Fibroblast of villous mesenchyme (primary cell): ENCODE data around the gene RPS6KA1. TPM values are rescaled to one million over a fixed set of nuclear protein-coding genes. Genes with fewer than 3 reads are reported as not detected.
A peak's percentile ranks its signal among the peaks of the same experiment; 100 is the strongest.

ENCODE experiments used
- DNase-seq: peaks from one replicate; pipeline ENCODE4 v3.0.0-alpha.2; 2010; ENCODE audit warnings: low read depth
- H3K4me3 ChIP-seq: 2 replicates; pipeline ENCODE4 v1.5.1; 2011; ENCODE audit warnings: low read depth, mild to moderate bottlenecking, low read length
- total RNA-seq: library from RNA; depleted of rRNA; stranded (reverse); fragments of >200 nt; gene quantifications from 2 replicates; pipeline ENCODE4 v1.2.3, GENCODE V29; 2012
- TF ChIP-seq, protein P1 (sequence below): IDR thresholded peaks from 2 replicates; pipeline ENCODE4 v1.5.1; 2012; ENCODE audit warnings: low read depth, mild to moderate bottlenecking, low read length; ENCODE audit not compliant: insufficient read depth

RPS6KA1 gene
- total RNA-seq, 1 donor, result 6.9 TPM

DNA sequence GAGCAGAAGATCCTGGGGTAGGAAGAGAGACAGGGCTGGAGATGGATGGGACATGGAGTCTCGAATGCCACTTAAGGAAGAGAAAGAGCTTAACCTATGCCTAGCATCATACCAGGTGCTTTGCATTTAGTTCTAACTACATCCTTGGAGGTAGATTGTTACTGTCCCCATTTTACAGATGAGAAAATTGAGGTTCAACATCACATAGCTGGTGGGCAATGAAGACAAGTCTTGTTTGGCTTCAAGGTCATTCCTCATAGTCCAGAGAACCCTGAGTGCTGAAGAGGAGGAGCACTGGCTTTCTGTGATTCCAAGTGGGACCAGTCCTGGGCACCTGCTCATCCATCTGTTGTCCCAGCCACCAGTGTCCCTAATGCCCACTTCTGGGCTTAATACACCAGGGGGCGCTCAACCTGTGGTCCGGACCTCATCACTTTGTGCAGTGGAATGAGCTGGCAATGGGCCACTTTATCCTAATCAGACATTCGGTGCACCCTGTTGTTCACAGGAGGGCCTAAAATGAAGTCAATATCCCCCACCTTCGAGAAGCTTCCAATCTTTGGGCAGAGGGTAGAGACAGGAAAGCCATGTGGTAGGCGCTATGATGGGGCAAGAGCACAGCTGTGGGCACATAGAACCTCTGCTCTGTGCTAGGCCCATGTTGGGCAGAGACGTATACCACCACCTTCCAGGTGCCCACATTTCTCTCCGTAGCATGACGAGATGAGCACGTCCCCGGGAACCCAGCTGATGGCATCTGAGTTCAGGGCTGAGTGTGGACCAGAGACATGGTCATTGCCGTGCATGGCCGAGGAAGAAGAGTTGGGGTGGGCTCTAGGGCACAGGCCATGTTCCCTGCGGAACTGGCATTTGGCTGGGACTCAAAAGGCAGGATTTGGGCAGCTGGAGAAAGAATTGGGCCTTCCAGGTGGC is 9.2 kb downstream of the RPS6KA1 start:
- peak; percentile 28 for DNase-seq
- no peak overlapping the region for H3K4me3 ChIP-seq
- TF ChIP-seq, protein P1, sequence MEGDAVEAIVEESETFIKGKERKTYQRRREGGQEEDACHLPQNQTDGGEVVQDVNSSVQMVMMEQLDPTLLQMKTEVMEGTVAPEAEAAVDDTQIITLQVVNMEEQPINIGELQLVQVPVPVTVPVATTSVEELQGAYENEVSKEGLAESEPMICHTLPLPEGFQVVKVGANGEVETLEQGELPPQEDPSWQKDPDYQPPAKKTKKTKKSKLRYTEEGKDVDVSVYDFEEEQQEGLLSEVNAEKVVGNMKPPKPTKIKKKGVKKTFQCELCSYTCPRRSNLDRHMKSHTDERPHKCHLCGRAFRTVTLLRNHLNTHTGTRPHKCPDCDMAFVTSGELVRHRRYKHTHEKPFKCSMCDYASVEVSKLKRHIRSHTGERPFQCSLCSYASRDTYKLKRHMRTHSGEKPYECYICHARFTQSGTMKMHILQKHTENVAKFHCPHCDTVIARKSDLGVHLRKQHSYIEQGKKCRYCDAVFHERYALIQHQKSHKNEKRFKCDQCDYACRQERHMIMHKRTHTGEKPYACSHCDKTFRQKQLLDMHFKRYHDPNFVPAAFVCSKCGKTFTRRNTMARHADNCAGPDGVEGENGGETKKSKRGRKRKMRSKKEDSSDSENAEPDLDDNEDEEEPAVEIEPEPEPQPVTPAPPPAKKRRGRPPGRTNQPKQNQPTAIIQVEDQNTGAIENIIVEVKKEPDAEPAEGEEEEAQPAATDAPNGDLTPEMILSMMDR, result peak; percentile 60

DNA sequence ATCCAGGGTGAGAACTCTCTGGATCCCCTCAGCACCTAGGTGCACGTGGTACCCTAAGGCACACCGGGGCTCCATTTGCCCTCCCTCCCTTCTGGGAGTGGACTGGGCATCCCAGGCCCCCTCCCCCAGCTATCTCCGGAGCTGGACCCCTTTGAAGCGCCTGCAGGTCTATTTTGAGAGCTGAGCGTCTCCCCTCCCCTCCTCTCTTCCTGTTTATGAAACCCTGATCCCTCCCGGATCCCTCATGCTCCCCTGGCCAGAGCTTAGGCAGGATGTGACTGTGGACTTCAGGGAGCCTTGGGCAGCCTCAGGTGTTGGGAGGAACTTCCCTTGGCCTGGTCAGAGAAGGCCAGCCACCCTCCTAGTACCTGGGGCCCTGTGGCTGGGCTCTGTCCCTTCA is 10.2 kb downstream of the RPS6KA1 start:
- peak; percentile 14 for DNase-seq
- H3K4me3 ChIP-seq, result no peak overlapping the region
- TF ChIP-seq, protein P1, result no peak

DNA sequence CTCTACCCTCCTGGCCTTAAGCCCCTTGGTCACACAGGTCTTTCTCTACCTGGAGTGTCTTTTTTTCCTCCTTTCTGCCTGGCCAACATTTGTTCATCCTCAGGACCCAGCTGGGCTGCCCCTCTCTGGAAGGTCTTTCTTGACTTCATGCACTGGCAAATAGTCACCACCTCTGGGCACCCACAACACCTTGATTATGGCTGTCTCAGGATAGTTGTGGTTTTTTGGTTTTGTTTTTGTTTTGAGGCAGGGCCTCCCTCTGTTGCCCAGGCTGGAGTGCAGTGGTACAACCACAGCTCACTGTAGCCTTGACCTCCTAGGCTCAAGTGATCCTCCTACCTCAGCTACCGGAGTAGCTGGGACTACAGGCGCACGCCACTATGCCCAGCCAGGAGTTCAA is 10.8 kb downstream of the RPS6KA1 start:
- no peak overlapping the region for H3K4me3 ChIP-seq
- DNase-seq, result no peak
- TF ChIP-seq, protein P1, result no peak

DNA sequence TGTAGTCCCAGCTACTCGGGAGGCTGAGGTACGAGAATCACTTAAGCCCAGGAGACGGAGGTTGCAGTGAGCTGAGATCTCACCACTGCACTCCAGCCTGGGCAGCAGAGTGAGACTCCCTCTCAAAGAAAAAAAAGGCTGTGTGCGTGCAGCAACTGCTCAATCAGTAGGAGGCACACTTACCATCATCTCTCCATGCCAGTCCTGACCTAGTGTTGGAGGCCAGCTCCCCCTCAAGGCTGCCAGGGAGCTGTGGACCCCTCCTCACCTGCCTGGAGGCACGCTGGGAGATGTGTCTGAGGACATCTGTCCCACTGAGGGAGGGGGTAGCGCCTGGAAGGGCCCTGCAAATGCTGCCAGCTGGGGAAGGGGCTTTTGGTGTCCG is 11.9 kb downstream of the RPS6KA1 start:
- no peak for DNase-seq
- TF ChIP-seq, protein P1, result no peak

DNA sequence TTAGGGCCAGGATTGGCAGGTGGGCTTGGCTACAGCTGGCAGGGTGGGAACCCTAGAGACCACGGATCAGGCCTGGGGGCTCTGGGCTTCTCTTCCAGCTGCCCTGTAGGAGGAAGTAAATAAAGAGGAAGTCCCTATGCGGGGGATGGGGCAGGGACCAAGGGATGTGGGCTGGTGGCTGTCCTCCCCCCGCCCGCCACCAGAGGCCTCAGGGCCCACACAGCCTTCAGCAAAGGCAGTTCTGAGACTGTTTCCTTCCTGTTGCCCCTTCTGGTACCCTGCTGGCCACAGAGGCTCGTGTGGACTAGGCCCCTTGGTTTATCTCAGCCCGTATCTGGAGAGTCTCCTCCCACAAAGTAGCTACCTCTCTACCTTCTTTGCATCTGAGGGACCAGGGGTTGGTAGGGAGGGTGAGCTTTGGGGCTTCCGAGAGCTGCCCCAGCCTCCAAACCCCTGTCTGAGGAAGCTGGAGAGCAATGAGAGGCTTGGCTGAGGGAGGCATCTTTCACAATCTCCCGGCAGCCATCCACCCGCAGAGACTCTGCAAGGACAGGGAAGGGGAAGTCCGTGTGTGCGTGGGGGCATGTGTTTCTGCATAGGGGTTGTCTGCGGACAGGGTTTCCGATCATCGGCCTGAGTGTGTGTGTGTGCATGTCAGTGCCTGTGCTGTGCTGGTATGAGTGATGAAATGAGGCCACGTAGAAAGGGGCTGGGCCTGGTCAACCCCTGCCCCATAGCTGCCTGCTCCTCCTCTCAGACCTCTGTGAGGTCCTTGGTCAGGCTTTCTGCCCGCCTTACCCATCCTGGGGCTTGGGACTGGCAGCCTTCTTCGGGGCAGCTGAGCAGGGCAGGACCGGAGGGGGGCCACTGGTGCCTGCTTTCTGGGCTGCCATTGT is 12.5 kb downstream of the RPS6KA1 start:
- no peak overlapping the region for H3K4me3 ChIP-seq
- TF ChIP-seq, protein P1, result peak; percentile 36
- peak; percentile 83 for DNase-seq

More for the DNA sequence above, 11.9 kb downstream of the RPS6KA1 start:
- H3K4me3 ChIP-seq, result no peak overlapping the region

DNA sequence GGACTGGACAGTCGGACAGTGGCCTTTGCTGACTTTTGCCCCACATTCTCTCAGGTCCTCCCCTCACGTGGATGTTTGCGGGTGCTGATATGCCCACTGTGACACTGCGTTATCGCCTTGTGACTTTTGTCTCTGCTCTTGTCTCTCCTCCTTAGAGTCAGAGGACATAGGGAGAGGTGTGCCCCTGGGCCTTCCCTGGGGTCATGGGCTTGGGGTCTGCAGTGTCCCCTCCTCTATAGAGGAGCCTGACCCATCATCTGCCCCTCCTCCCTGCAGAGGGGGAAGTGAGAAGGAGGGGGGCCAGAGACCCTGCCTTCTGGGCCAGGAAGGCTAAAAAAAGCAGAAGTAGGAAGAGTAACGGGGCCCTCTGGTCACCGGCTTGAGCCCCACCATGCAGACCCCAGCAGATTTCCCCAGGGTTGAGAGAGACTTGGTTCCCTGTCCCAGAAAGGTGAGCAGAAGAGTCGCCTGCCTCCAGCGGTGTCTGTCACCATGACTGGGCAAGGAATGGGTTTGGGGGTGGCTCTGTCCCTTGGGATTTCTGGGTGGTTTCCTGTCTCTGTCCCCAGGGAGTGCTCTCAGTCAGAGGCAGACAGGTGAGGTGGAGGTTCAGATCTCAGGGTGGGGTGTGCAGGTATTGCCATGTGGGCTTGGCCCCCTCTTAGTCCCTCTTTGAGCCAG is 13.3 kb downstream of the RPS6KA1 start:
- no peak for DNase-seq
- TF ChIP-seq, protein P1, result no peak
- H3K4me3 ChIP-seq, result no peak overlapping the region
